Endometrial microvascular endothelial cells (primary cell): ENCODE measurements around the gene ANKRD65. TPM values are rescaled to one million over a fixed set of nuclear protein-coding genes. Genes with fewer than 3 reads are reported as not detected.
"Not testable (repeated sequence)": the region's sequence is repeated elsewhere in the genome, so short reads cannot be mapped to it uniquely, and the experiment has no call there.

Source experiments
- in situ Hi-C: cut with HindIII; loops from 2 replicates; pipeline ENCODE4 v1.10.0; 2017; ENCODE audit warnings: low sequenced_read_pairs, low pct_unique_long_range_greater_than_20kb; ENCODE audit errors: inconsistent ontology term
- total RNA-seq: library from RNA; depleted of rRNA; stranded (reverse); fragments of >200 nt; gene quantifications from one replicate; pipeline ENCODE4 v1.2.3, GENCODE V29; 2015; ENCODE audit errors: inconsistent ontology term

Gene ANKRD65
- total RNA-seq, 1 donor from 2014 or later, result 2.0 TPM

GRCh38 chr1:1377540-1378205 is 43.4 kb downstream of the ANKRD65 start:
- in situ Hi-C loops, result no loop called here

GRCh38 chr1:1376551-1377226 is 44.4 kb downstream of the ANKRD65 start:
- in situ Hi-C loops, result no loop called here

GRCh38 chr1:1374929-1375662 is 46.0 kb downstream of the ANKRD65 start, which contains the start of gene AURKAIP1:
TSS of gene AURKAIP1 (minus strand) at chr1:1375207. CDS start at chr1:1374756, 451 bp downstream.
- in situ Hi-C loops, result no loop called here

GRCh38 chr1:1374589-1374928 is 46.5 kb downstream of the ANKRD65 start:
- in situ Hi-C loops, result no loop called here

GRCh38 chr1:1373815-1374588 is 47.1 kb downstream of the ANKRD65 start:
- in situ Hi-C loops, result no loop called here

GRCh38 chr1:1373051-1373814 is 47.8 kb downstream of the ANKRD65 start:
- in situ Hi-C loops, result no loop called here

GRCh38 chr1:1371746-1372711 is 49.0 kb downstream of the ANKRD65 start:
- in situ Hi-C loops, result no loop called here

- in situ Hi-C loops, result no loop called here
Observed at GRCh38 chr1:1371364-1371745, 49.7 kb downstream of the ANKRD65 start.

- in situ Hi-C loops, result no loop called here
Observed at GRCh38 chr1:1370771-1371300, 50.2 kb downstream of the ANKRD65 start.

GRCh38 chr1:1370094-1370493 is 51.0 kb downstream of the ANKRD65 start:
- in situ Hi-C loops, result not testable (repeated sequence)

Other genes with a start within 250 kb of the ANKRD65 start
- not detected for gene TTLL10, start 247.4 kb downstream of the ANKRD65 start, total RNA-seq
- not detected for gene TNFRSF18, start 214.7 kb downstream of the ANKRD65 start, total RNA-seq
- gene TNFRSF4, start 207.1 kb downstream of the ANKRD65 start, total RNA-seq, result not detected
- gene SDF4, start 189.3 kb downstream of the ANKRD65 start, total RNA-seq, result 186 TPM
- 23.9 TPM for gene B3GALT6, start 189.0 kb downstream of the ANKRD65 start, total RNA-seq
- gene C1QTNF12, start 174.6 kb downstream of the ANKRD65 start, total RNA-seq, result not detected
- 47.6 TPM for gene UBE2J2, start 147.4 kb downstream of the ANKRD65 start, total RNA-seq
- under 0.01 TPM for gene SCNN1D, start 140.8 kb downstream of the ANKRD65 start, total RNA-seq
- gene ACAP3, start 113.3 kb downstream of the ANKRD65 start, total RNA-seq, result 28.7 TPM
- 21.4 TPM for gene PUSL1, start 112.7 kb downstream of the ANKRD65 start, total RNA-seq
- 99.3 TPM for gene INTS11, start 96.6 kb downstream of the ANKRD65 start, total RNA-seq
- gene CPTP, start 96.5 kb downstream of the ANKRD65 start, total RNA-seq, result 31.2 TPM
- gene TAS1R3, start 90.0 kb downstream of the ANKRD65 start, total RNA-seq, result under 0.01 TPM
- gene DVL1, start 71.9 kb downstream of the ANKRD65 start, total RNA-seq, result 41.8 TPM
- gene MXRA8, start 62.7 kb downstream of the ANKRD65 start, total RNA-seq, result 4.0 TPM
- 153 TPM for gene AURKAIP1, start 46.1 kb downstream of the ANKRD65 start, total RNA-seq
- gene CCNL2, start 21.9 kb downstream of the ANKRD65 start, total RNA-seq, result 85.4 TPM
- gene MRPL20, start 14.0 kb downstream of the ANKRD65 start, total RNA-seq, result 180 TPM
- gene VWA1, start 14.4 kb upstream of the ANKRD65 start, total RNA-seq, result 27.5 TPM
- under 0.01 TPM for gene ATAD3C, start 28.4 kb upstream of the ANKRD65 start, total RNA-seq
- gene ATAD3B, start 50.5 kb upstream of the ANKRD65 start, total RNA-seq, result 34.4 TPM
- gene ATAD3A, start 90.9 kb upstream of the ANKRD65 start, total RNA-seq, result 67.8 TPM
- gene TMEM240, start 119.3 kb upstream of the ANKRD65 start, total RNA-seq, result 1.0 TPM
- 95.1 TPM for gene SSU72, start 153.6 kb upstream of the ANKRD65 start, total RNA-seq
- gene FNDC10, start 178.9 kb upstream of the ANKRD65 start, total RNA-seq, result 1.0 TPM
- 7.4 TPM for gene MIB2, start 194.2 kb upstream of the ANKRD65 start, total RNA-seq
- gene MMP23B, start 210.9 kb upstream of the ANKRD65 start, total RNA-seq, result not detected
- 17.7 TPM for gene CDK11B, start 237.7 kb upstream of the ANKRD65 start, total RNA-seq